Measurements from ENCODE around the gene PGM2. TPM values are rescaled to one million over a fixed set of nuclear protein-coding genes. Genes with fewer than 3 reads are reported as not detected.
A peak's percentile ranks its signal among the peaks of the same experiment; 100 is the strongest.

The PGM2 gene
- polyA plus RNA-seq, 1 of the 3 experiments (the other 2 are of a cell fraction), result 12.7 TPM

DNA sequence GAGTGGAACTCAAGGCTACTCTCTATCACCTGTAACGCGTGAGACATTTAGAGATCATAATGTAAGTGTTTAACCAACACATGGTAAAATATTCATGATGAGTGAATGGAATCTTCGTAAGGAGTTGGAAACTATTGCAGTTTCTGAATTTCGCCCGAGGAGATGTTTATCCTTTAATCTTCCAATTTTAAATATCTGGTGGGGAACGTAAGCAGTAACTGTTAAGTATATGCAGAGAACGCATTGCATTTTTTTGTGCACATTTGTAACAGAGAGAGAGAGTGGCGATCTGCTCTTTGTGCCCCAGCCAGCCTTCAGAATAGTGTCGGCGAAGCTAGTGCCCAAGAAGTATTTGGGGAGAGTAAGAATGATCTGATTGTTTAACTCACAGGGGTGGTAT, 9.8 kb downstream of the PGM2 start:
- Histone ChIP-seq H3K36me3 (replicated peaks in 1 of 2; ENCODE audit: control insufficient read depth in 1 of 2, insufficient read depth in 2 of 2, low read length in 1 of 2) (peaks cover 37 to 61% of the 10 kb centered on the region in 2 experiments), H3K9me3 (no peaks in the 10 kb centered on the region), H3K9me2 (no peaks in the 10 kb centered on the region), H3K27me3 (ENCODE audit: insufficient read depth) (no peaks in the 10 kb centered on the region), H3K4me2 (no peak overlapping the region), H3K27ac (ENCODE audit: low read depth in 2 of 2, low read length in 1 of 2) (no peak overlapping the region), H3K4me3 (ENCODE audit: low read depth in 2 of 2, low read length in 1 of 2) (no peak overlapping the region), H3K4me1 (ENCODE audit: control insufficient read depth in 1 of 2, insufficient read depth in 2 of 2, low read depth in 1 of 2, low read length in 1 of 2) (peaks cover 0 to 14% of the 10 kb centered on the region in 2 experiments; a peak in 1 of 4 replicates), H2AFZ (ENCODE audit: low read depth) (no peak overlapping the region), H3F3A (replicated peaks; ENCODE audit: insufficient read depth) (peaks cover 15% of the 10 kb centered on the region), H3K79me2 (ENCODE audit: insufficient read depth) (peaks cover 10% of the 10 kb centered on the region; the same call in 1 of the 2 replicates), H4K20me1 (ENCODE audit: insufficient read depth) (no peaks in the 10 kb centered on the region), H3K9ac (no peak overlapping the region)
- WGBS (ENCODE audit: low lambda C conversion rate), result 90% methylated on average over 10 of the region's 10 CpGs
- ChIA-PET CTCF (interaction anchor here (0.8 to 1.5 kb wide), 3 partner anchors 34 to 233 kb away, joined by 3 to 4 read pairs (median 4); no protein-coding TSS in a partner anchor), POLR2A (no interaction called here)
- TF ChIP-seq, protein P1, sequence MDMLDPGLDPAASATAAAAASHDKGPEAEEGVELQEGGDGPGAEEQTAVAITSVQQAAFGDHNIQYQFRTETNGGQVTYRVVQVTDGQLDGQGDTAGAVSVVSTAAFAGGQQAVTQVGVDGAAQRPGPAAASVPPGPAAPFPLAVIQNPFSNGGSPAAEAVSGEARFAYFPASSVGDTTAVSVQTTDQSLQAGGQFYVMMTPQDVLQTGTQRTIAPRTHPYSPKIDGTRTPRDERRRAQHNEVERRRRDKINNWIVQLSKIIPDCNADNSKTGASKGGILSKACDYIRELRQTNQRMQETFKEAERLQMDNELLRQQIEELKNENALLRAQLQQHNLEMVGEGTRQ (IDR thresholded peaks at IDR 0.05; ENCODE audit: borderline replicate concordance, low read depth, low read length), result no peak
- TF ChIP-seq, protein P2, sequence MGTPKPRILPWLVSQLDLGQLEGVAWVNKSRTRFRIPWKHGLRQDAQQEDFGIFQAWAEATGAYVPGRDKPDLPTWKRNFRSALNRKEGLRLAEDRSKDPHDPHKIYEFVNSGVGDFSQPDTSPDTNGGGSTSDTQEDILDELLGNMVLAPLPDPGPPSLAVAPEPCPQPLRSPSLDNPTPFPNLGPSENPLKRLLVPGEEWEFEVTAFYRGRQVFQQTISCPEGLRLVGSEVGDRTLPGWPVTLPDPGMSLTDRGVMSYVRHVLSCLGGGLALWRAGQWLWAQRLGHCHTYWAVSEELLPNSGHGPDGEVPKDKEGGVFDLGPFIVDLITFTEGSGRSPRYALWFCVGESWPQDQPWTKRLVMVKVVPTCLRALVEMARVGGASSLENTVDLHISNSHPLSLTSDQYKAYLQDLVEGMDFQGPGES (IDR thresholded peaks at IDR 0.05; ENCODE audit: low read depth, low read length), result no peak
- no peak for TF ChIP-seq FOSL2 (IDR thresholded peaks at IDR 0.05; ENCODE audit: borderline replicate concordance, low read depth)
- TF ChIP-seq RXRA (IDR thresholded peaks at IDR 0.05; ENCODE audit: borderline replicate concordance, low read depth), result no peak
- TF ChIP-seq, protein P3, sequence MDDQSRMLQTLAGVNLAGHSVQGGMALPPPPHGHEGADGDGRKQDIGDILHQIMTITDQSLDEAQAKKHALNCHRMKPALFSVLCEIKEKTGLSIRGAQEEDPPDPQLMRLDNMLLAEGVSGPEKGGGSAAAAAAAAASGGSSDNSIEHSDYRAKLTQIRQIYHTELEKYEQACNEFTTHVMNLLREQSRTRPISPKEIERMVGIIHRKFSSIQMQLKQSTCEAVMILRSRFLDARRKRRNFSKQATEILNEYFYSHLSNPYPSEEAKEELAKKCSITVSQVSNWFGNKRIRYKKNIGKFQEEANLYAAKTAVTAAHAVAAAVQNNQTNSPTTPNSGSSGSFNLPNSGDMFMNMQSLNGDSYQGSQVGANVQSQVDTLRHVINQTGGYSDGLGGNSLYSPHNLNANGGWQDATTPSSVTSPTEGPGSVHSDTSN (IDR thresholded peaks at IDR 0.05), result no peak
- no peak for TF ChIP-seq NFIC (IDR thresholded peaks at IDR 0.05; ENCODE audit: borderline replicate concordance)
- TF ChIP-seq, protein P4, sequence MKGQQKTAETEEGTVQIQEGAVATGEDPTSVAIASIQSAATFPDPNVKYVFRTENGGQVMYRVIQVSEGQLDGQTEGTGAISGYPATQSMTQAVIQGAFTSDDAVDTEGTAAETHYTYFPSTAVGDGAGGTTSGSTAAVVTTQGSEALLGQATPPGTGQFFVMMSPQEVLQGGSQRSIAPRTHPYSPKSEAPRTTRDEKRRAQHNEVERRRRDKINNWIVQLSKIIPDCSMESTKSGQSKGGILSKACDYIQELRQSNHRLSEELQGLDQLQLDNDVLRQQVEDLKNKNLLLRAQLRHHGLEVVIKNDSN (IDR thresholded peaks at IDR 0.05; ENCODE audit: borderline replicate concordance, low read depth), result no peak
- DNase-seq, result no peak

DNA sequence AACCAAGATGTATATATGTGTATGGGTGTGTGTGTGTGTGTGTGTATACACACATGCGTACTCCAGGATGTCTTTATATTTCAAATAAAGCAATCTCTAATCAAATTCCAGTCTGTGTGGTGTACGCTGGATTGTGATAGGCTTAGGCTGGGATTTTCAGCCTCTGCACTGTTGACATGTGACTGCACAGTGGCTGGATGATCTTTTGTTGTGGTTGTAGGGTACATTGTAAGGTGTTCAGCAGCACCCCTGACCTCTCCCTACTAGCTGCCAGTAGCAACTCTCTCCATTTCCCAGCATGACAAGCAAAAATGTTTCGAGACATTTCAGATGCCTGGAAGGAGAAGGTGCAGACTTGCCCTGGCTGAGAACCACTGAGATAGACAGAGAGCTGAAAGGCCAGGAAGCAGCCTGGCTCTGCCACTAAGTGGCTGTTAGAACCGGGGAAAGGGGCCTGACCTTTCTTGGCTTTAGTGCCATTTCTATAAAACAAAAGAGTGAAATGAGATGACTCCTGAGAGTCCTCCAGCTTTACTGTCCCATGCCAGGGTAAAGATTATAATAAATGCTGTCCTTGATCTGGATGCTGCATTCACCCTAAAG, 10.5 kb downstream of the PGM2 start:
- H3K27ac ChIP-seq (ENCODE audit: low read depth in 2 of 2, low read length in 1 of 2), result peak overlapping the region; percentile 31 to 64; a peak in 3 of 4 replicates
- peaks cover 10% of the 10 kb centered on the region; the same call in 1 of the 2 replicates for H3K79me2 ChIP-seq (ENCODE audit: insufficient read depth)
- no peaks in the 10 kb centered on the region for H3K9me2 ChIP-seq
- no peaks in the 10 kb centered on the region for H3K9me3 ChIP-seq
- 98% methylated on average over 4 of the region's 4 CpGs for WGBS (ENCODE audit: low lambda C conversion rate)
- H3K9ac ChIP-seq, result no peak overlapping the region
- no peak for DNase-seq
- CTCF ChIA-PET, result no interaction called here
- no peak overlapping the region for H3K4me3 ChIP-seq (ENCODE audit: low read depth in 2 of 2, low read length in 1 of 2)
- H3K4me2 ChIP-seq, result peak overlapping the region; percentile 25
- TF ChIP-seq YY1 (IDR thresholded peaks at IDR 0.05; ENCODE audit: low read depth), result no peak
- TF ChIP-seq FOSL2 (IDR thresholded peaks at IDR 0.05; ENCODE audit: borderline replicate concordance, low read depth), result no peak
- TF ChIP-seq, protein P5, sequence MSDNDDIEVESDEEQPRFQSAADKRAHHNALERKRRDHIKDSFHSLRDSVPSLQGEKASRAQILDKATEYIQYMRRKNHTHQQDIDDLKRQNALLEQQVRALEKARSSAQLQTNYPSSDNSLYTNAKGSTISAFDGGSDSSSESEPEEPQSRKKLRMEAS (IDR thresholded peaks at IDR 0.05; ENCODE audit: low read depth), result no peak
- TF ChIP-seq EZH2phosphoT487 (IDR thresholded peaks at IDR 0.05; ENCODE audit: borderline replicate concordance, low read depth), result no peak
- no peak for TF ChIP-seq FOXJ3 (CRISPR knock-in tag; IDR thresholded peaks at IDR 0.05)
- TF ChIP-seq GATA2 (CRISPR knock-in tag; IDR thresholded peaks at IDR 0.05), result no peak
- TF ChIP-seq TCF12 (IDR thresholded peaks at IDR 0.05), result no peak
- TF ChIP-seq, protein P4 (IDR thresholded peaks at IDR 0.05; ENCODE audit: borderline replicate concordance, low read depth), result no peak
- no peak for TF ChIP-seq SMC3 (IDR thresholded peaks at IDR 0.05; ENCODE audit: low read depth, low read length)
- TF ChIP-seq RAD21 (IDR thresholded peaks at IDR 0.05; ENCODE audit: low read length), result no peak
- no peak for TF ChIP-seq MXI1 (IDR thresholded peaks at IDR 0.05; ENCODE audit: low read depth, low read length)
- TF ChIP-seq JUND (IDR thresholded peaks at IDR 0.05), result no peak
- no peak for TF ChIP-seq ELF1 (IDR thresholded peaks at IDR 0.05)
- no peak for TF ChIP-seq FOXM1 (IDR thresholded peaks at IDR 0.05; ENCODE audit: low read depth)
- no peak for TF ChIP-seq TAF1 (IDR thresholded peaks at IDR 0.05; ENCODE audit: borderline replicate concordance, low read depth, low read length)
- no peak for TF ChIP-seq MEF2A (IDR thresholded peaks at IDR 0.05; ENCODE audit: borderline replicate concordance, low read depth)
- H3K36me3 ChIP-seq (replicated peaks in 1 of 2; ENCODE audit: control insufficient read depth in 1 of 2, insufficient read depth in 2 of 2, low read length in 1 of 2), result peaks cover 36 to 55% of the 10 kb centered on the region in 2 experiments
- H3F3A ChIP-seq (replicated peaks; ENCODE audit: insufficient read depth), result peaks cover 15% of the 10 kb centered on the region
- H3K4me1 ChIP-seq (ENCODE audit: control insufficient read depth in 1 of 2, insufficient read depth in 2 of 2, low read depth in 1 of 2, low read length in 1 of 2), result peaks cover 0 to 14% of the 10 kb centered on the region in 2 experiments; a peak in 1 of 4 replicates
- no peaks in the 10 kb centered on the region for H3K27me3 ChIP-seq (ENCODE audit: insufficient read depth)
- POLR2A ChIA-PET, result no interaction called here
- peak overlapping the region; percentile 24; the same call in 1 of the 2 replicates for H2AFZ ChIP-seq (ENCODE audit: low read depth)
- no peaks in the 10 kb centered on the region for H4K20me1 ChIP-seq (ENCODE audit: insufficient read depth)

All from SK-N-SH (cell line).